HCT116 (cell line): ENCODE results near the gene CBL. TPM values are rescaled to one million over a fixed set of nuclear protein-coding genes. Genes with fewer than 3 reads are reported as not detected.

Experiments used
- ATAC-seq: fragments of 200-7000 bp; cut with Tn5 transposase; 2 replicates; pipeline ENCODE4 v1.9.1; 2020; ENCODE audit warnings: mild to moderate bottlenecking, moderate library complexity
- BruUV-seq: library from RNA; stranded (reverse); fragments of 400-500 nt; replicated peaks from 2 replicates; lab custom pipeline; 2021; lab: Mats Ljungman, UMichigan
- CTCF ChIA-PET: fragments of 300-600 bp; sonication (Branson Sonifier 250); formaldehyde crosslinking; loops from one replicate; lab custom pipeline; 2021; ENCODE audit warnings: antibody characterized with exemption; lab: Charles Lee
- POLR2A ChIA-PET: fragments of 300-600, 350-600 bp; sonication (Branson Sonifier 250); formaldehyde crosslinking; loops from one replicate; lab custom pipeline; 2021; ENCODE audit warnings: antibody characterized with exemption; lab: Charles Lee
- RAD21 ChIA-PET, 2 experiments: fragments of 300-600 bp; sonication (Branson Sonifier 250); formaldehyde crosslinking; loops; one replicate each; lab custom pipeline; 2023; ENCODE audit warnings: low total read pairs in 2 of 2; ENCODE audit not compliant: uncharacterized antibody in 2 of 2, unreplicated experiment in 2 of 2, low non-redundant PET in 1 of 2; lab: Charles Lee
- DNase-seq: peaks from one replicate; pipeline ENCODE4 v3.0.0-alpha.2; 2010; ENCODE audit warnings: low read depth, low spot score
- H2AFZ ChIP-seq: fragments of 200-600 bp; shearing (Covaris generic), sonication (generic); 2 replicates; pipeline ENCODE4 v1.6.1; 2017; ENCODE audit warnings: low read depth, mixed run types, mixed read lengths, antibody characterized with exemption, low read length; ENCODE audit not compliant: poor library complexity, severe bottlenecking
- H3K27ac ChIP-seq: 2 replicates; pipeline ENCODE4 v1.5.1; 2012; ENCODE audit warnings: low read depth, low read length
- H3K27me3 ChIP-seq: fragments of 200-600 bp; sonication (generic); 2 replicates; pipeline ENCODE4 v1.6.1; 2016; ENCODE audit warnings: mixed run types, low read length, mixed read lengths; ENCODE audit not compliant: insufficient read depth
- H3K36me3 ChIP-seq, 2 experiments: fragments of 200-500 bp in 1 of 2; fragments of 200-600 bp in 1 of 2; sonication (Bioruptor generic) in 1 of 2; sonication (generic) in 1 of 2; 2 replicates each; pipeline versions ENCODE4 v1.5.1 to v1.6.1; 2014 to 2016; ENCODE audit warnings: low read length in 2 of 2, inconsistent platforms in 1 of 2, mixed read lengths in 1 of 2, mixed run types in 1 of 2; ENCODE audit not compliant: insufficient read depth in 2 of 2, control insufficient read depth in 1 of 2
- H3K4me1 ChIP-seq, 2 experiments: fragments of 200-600 bp in 1 of 2; sonication (generic) in 1 of 2; 2 replicates each; pipeline versions ENCODE4 v1.5.1 to v1.6.1; 2012 to 2017; ENCODE audit warnings: low read length in 2 of 2, inconsistent platforms in 1 of 2, mild to moderate bottlenecking in 1 of 2, mixed read lengths in 1 of 2, mixed run types in 1 of 2, moderate library complexity in 1 of 2; ENCODE audit not compliant: insufficient read depth in 2 of 2, control insufficient read depth in 1 of 2
- H3K4me2 ChIP-seq: fragments of 200-600 bp; sonication (generic); 2 replicates; pipeline ENCODE4 v1.6.1; 2017; ENCODE audit warnings: mixed run types, low read length, mixed read lengths
- H3K4me3 ChIP-seq, 2 experiments: fragments of 200-600 bp in 1 of 2; sonication (generic) in 1 of 2; replicated peaks in 1 of 2; 2 replicates each; pipeline ENCODE4 v1.5.1; 2011 to 2016; ENCODE audit warnings: low read length in 2 of 2, control low read depth in 1 of 2, low read depth in 1 of 2, mild to moderate bottlenecking in 1 of 2, mixed read lengths in 1 of 2, mixed run types in 1 of 2
- H3K79me2 ChIP-seq: fragments of 200-600 bp; sonication (generic); 2 replicates; pipeline ENCODE4 v1.6.1; 2017; ENCODE audit warnings: mild to moderate bottlenecking, mixed run types, low read length, moderate library complexity, mixed read lengths; ENCODE audit not compliant: insufficient read depth
- H3K9ac ChIP-seq: fragments of 200-600 bp; sonication (generic); 2 replicates; pipeline ENCODE4 v1.6.1; 2016; ENCODE audit warnings: low read length, mixed read lengths
- H3K9me2 ChIP-seq: fragments of 200-600 bp; sonication (generic), shearing (Covaris generic); 2 replicates; pipeline ENCODE4 v1.6.1; 2017; ENCODE audit warnings: mixed run types, mild to moderate bottlenecking, moderate library complexity; ENCODE audit not compliant: insufficient read depth
- H3K9me3 ChIP-seq, 2 experiments: fragments of 200-500 bp in 1 of 2; fragments of 200-600 bp in 1 of 2; sonication (Bioruptor generic) in 1 of 2; sonication (generic) in 1 of 2; 2 replicates each; pipeline ENCODE4 v1.6.1; 2014 to 2017; ENCODE audit warnings: low read length in 2 of 2, mixed read lengths in 2 of 2, inconsistent platforms in 1 of 2, low read depth in 1 of 2, mild to moderate bottlenecking in 1 of 2, mixed run types in 1 of 2, moderate library complexity in 1 of 2; ENCODE audit not compliant: control insufficient read depth in 1 of 2, insufficient read depth in 1 of 2
- H4K20me1 ChIP-seq: fragments of 200-600 bp; sonication (generic), shearing (Covaris generic); 2 replicates; pipeline ENCODE4 v1.6.1; 2017; ENCODE audit warnings: mixed run types, mild to moderate bottlenecking, moderate library complexity; ENCODE audit not compliant: insufficient read depth
- CTCF ChIP-seq, 3 experiments: fragments of 200-600 bp in 1 of 3; sonication (generic) in 1 of 3; IDR thresholded peaks in 2 of 3; conservative IDR thresholded peaks in 1 of 3; 2 replicates each; pipeline ENCODE4 v1.5.1; 2012 to 2017; ENCODE audit warnings: low read depth in 2 of 3, low read length in 2 of 3, antibody characterized with exemption in 1 of 3, borderline replicate concordance in 1 of 3, control low read depth in 1 of 3, mild to moderate bottlenecking in 1 of 3, mixed read lengths in 1 of 3, mixed run types in 1 of 3, moderate library complexity in 1 of 3; ENCODE audit not compliant: insufficient read depth in 1 of 3
- EGR1 ChIP-seq: IDR thresholded peaks from 2 replicates; pipeline ENCODE4 v1.6.1; 2012; ENCODE audit warnings: low read depth
- JUND ChIP-seq: IDR thresholded peaks from 2 replicates; pipeline ENCODE4 v1.6.1; 2012
- REST ChIP-seq: IDR thresholded peaks from 2 replicates; pipeline ENCODE4 v1.6.1; 2012; ENCODE audit warnings: low read depth
- SIN3A ChIP-seq: IDR thresholded peaks from 2 replicates; pipeline ENCODE4 v1.6.1; 2012; ENCODE audit warnings: low read depth
- YY1 ChIP-seq: IDR thresholded peaks from 2 replicates; pipeline ENCODE4 v1.6.1; 2011; ENCODE audit warnings: low read length, low read depth, moderate library complexity, mild to moderate bottlenecking; ENCODE audit not compliant: insufficient replicate concordance; ENCODE audit errors: extremely low read depth
- intact Hi-C: fragments of 100-400 bp; cut with micrococcal nuclease; formaldehyde crosslinking; loops from 2 replicates; pipeline ENCODE4 v1.10.0; 2022
- total RNA-seq: library from RNA; stranded (reverse); gene quantifications from one replicate; pipeline ENCODE4 v1.2.1, GENCODE V29; 2021; ENCODE audit not compliant: unreplicated experiment

The CBL gene
- total RNA-seq, 1 experiment from 2014 or later, result 31.1 TPM

GRCh38 chr11:119202554-119202953, 3.6 kb upstream of the CBL start:
- DNase-seq (no peak), ATAC-seq (no peak)
- no TSS peak for BruUV-seq
- Histone ChIP-seq H3K9ac (no peak overlapping the region), H3K4me3 (no peak overlapping the region), H3K4me2 (no peak overlapping the region), H3K79me2 (peaks cover 9% of the 10 kb centered on the region), H3K4me1 (peaks cover 10 to 16% of the 10 kb centered on the region in 2 experiments), H3K9me2 (no peaks in the 10 kb centered on the region), H3K36me3 (no peaks in the 10 kb centered on the region), H3K27me3 (no peaks in the 10 kb centered on the region), H4K20me1 (no peaks in the 10 kb centered on the region), H2AFZ (no peak overlapping the region), H3K27ac (no peak overlapping the region), H3K9me3 (no peaks in the 10 kb centered on the region)
- TF ChIP-seq SIN3A (no peak), REST (no peak), YY1 (no peak), JUND (no peak), EGR1 (no peak), CTCF (IDR thresholded peaks at IDR 0.05 in 2 of 3, conservative IDR thresholded peaks at IDR 0.05 in 1 of 3; ENCODE audit: borderline replicate concordance in 1 of 3, insufficient read depth in 1 of 3, low read depth in 2 of 3, low read length in 2 of 3) (no peak)
- ChIA-PET CTCF (no interaction called here), RAD21 (no interaction called here), POLR2A (no interaction called here)
- intact Hi-C loops, result no loop called here
